ENCODE data around the gene UCKL1.

UCKL1 gene

DNA sequence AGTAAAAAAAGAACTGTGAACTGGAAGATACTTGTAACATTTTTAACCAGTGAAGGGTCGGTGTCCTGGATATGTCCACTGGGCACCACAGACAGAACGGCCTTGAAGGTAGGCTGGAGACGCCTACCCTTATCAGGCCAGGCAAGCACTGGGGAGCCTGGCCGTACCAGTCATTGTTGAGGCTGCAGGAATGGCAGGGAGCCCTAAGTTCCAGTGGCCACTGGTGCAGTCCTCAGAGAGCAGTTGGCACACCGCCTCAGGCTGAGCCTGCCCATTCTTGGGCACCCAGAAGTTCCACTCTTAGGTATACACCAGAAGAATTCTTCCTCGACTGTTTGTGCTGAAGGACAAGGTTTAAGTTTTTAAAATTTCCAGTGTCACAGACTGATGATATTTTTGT is 40.7 kb downstream of the UCKL1 start:
- TF ChIP-seq, protein P1, sequence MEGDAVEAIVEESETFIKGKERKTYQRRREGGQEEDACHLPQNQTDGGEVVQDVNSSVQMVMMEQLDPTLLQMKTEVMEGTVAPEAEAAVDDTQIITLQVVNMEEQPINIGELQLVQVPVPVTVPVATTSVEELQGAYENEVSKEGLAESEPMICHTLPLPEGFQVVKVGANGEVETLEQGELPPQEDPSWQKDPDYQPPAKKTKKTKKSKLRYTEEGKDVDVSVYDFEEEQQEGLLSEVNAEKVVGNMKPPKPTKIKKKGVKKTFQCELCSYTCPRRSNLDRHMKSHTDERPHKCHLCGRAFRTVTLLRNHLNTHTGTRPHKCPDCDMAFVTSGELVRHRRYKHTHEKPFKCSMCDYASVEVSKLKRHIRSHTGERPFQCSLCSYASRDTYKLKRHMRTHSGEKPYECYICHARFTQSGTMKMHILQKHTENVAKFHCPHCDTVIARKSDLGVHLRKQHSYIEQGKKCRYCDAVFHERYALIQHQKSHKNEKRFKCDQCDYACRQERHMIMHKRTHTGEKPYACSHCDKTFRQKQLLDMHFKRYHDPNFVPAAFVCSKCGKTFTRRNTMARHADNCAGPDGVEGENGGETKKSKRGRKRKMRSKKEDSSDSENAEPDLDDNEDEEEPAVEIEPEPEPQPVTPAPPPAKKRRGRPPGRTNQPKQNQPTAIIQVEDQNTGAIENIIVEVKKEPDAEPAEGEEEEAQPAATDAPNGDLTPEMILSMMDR (IDR thresholded peaks at IDR 0.05; ENCODE audit: poor library complexity, severe bottlenecking), result no peak
- Histone ChIP-seq H3K4me1 (ENCODE audit: insufficient read depth, poor library complexity, severe bottlenecking) (peaks cover 16% of the 10 kb centered on the region), H3K4me3 (ENCODE audit: severe bottlenecking) (no peak overlapping the region), H3K27ac (ENCODE audit: poor library complexity, severe bottlenecking) (no peak overlapping the region), H3K9me3 (ENCODE audit: severe bottlenecking) (no peaks in the 10 kb centered on the region), H3K27me3 (ENCODE audit: insufficient read depth, poor library complexity, severe bottlenecking) (no peaks in the 10 kb centered on the region), H3K36me3 (ENCODE audit: low read depth) (peaks cover 57% of the 10 kb centered on the region)
- DNase-seq (ENCODE audit: low spot score) (no peak), ATAC-seq (ENCODE audit: low read depth) (no peak)

DNA sequence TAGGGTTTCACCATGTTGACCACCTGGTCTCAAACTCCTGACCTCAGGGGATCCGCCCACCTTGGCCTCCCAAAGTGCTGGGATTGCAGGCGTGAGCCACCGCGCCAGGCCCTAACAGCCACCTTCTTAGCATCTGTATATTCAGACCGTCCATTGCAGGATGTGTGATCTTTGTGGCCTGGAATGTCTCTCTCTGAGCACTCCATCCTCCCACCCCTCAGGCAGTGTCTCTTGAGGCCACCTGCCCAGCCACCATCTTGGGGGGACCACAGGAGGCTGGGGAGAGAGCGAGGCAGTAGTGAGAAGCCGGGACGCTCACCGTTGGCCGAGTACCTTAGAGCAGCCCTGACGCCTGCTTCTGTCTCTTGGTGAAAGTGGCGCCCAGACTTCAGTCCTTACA is 42.4 kb downstream of the UCKL1 start:
- DNase-seq (ENCODE audit: low spot score) (no peak), ATAC-seq (ENCODE audit: low read depth) (no peak)
- H3K36me3 ChIP-seq (ENCODE audit: low read depth), result peaks cover 58% of the 10 kb centered on the region
- H3K4me3 ChIP-seq (ENCODE audit: severe bottlenecking), result no peak overlapping the region
- TF ChIP-seq, protein P1 (IDR thresholded peaks at IDR 0.05; ENCODE audit: poor library complexity, severe bottlenecking), result no peak
- no peaks in the 10 kb centered on the region for H3K27me3 ChIP-seq (ENCODE audit: insufficient read depth, poor library complexity, severe bottlenecking)
- H3K9me3 ChIP-seq (ENCODE audit: severe bottlenecking), result no peaks in the 10 kb centered on the region
- H3K4me1 ChIP-seq (ENCODE audit: insufficient read depth, poor library complexity, severe bottlenecking), result peaks cover 27% of the 10 kb centered on the region
- H3K27ac ChIP-seq (ENCODE audit: poor library complexity, severe bottlenecking), result no peak overlapping the region

- ATAC-seq (ENCODE audit: low read depth), result peak; percentile 98
- Histone ChIP-seq H3K4me1 (ENCODE audit: insufficient read depth, poor library complexity, severe bottlenecking) (peaks cover 27% of the 10 kb centered on the region), H3K9me3 (ENCODE audit: severe bottlenecking) (no peaks in the 10 kb centered on the region), H3K27me3 (ENCODE audit: insufficient read depth, poor library complexity, severe bottlenecking) (no peaks in the 10 kb centered on the region), H3K27ac (ENCODE audit: poor library complexity, severe bottlenecking) (peak overlapping the region; percentile 82), H3K4me3 (ENCODE audit: severe bottlenecking) (no peak overlapping the region), H3K36me3 (ENCODE audit: low read depth) (peaks cover 38% of the 10 kb centered on the region)
- DNase-seq (ENCODE audit: low spot score), result peak; percentile 99
- TF ChIP-seq, protein P1 (IDR thresholded peaks at IDR 0.05; ENCODE audit: poor library complexity, severe bottlenecking), result no peak
These were observed 45.0 kb downstream of the UCKL1 start for GRCh38 chr20:63911176-63911575.

- H3K27ac ChIP-seq (ENCODE audit: poor library complexity, severe bottlenecking), result peak overlapping the region; percentile 82
- H3K36me3 ChIP-seq (ENCODE audit: low read depth), result peaks cover 28% of the 10 kb centered on the region
- H3K4me1 ChIP-seq (ENCODE audit: insufficient read depth, poor library complexity, severe bottlenecking), result peaks cover 27% of the 10 kb centered on the region
- DNase-seq (ENCODE audit: low spot score), result no peak
- H3K9me3 ChIP-seq (ENCODE audit: severe bottlenecking), result no peaks in the 10 kb centered on the region
- H3K27me3 ChIP-seq (ENCODE audit: insufficient read depth, poor library complexity, severe bottlenecking), result no peaks in the 10 kb centered on the region
- no peak for ATAC-seq (ENCODE audit: low read depth)
- no peak overlapping the region for H3K4me3 ChIP-seq (ENCODE audit: severe bottlenecking)
- TF ChIP-seq, protein P1 (IDR thresholded peaks at IDR 0.05; ENCODE audit: poor library complexity, severe bottlenecking), result no peak
These were observed 48.1 kb downstream of the UCKL1 start for GRCh38 chr20:63908008-63908682.
